Measurements from ENCODE around the gene TRHDE.

The TRHDE gene

GRCh38 chr12:72330784-72331183, 58.6 kb downstream of the TRHDE start:
- Histone ChIP-seq H3K9ac (no peak overlapping the region), H3K4me2 (ENCODE audit: low read length) (no peak overlapping the region), H3K4me1 (no peaks in the 10 kb centered on the region), H3K27me3 (ENCODE audit: control insufficient read depth, insufficient read depth, low read length) (no peaks in the 10 kb centered on the region), H3K4me3 (ENCODE audit: low read depth, low read length) (no peak overlapping the region), H2AFZ (no peak overlapping the region), H3K79me2 (no peaks in the 10 kb centered on the region), H3K9me3 (ENCODE audit: control insufficient read depth, low read length) (no peaks in the 10 kb centered on the region), H3K27ac (no peak overlapping the region), H3K36me3 (ENCODE audit: control insufficient read depth, insufficient read depth, low read length) (no peaks in the 10 kb centered on the region)
- no peak for TF ChIP-seq CTCF (IDR thresholded peaks at IDR 0.05)

GRCh38 chr12:72337382-72337781, 65.2 kb downstream of the TRHDE start:
- H3K4me2 ChIP-seq (ENCODE audit: low read length) = no peak overlapping the region
- no peaks in the 10 kb centered on the region for H3K4me1 ChIP-seq
- TF ChIP-seq CTCF (IDR thresholded peaks at IDR 0.05) = no peak
- no peak overlapping the region for H3K4me3 ChIP-seq (ENCODE audit: low read depth, low read length)
- no peaks in the 10 kb centered on the region for H3K36me3 ChIP-seq (ENCODE audit: control insufficient read depth, insufficient read depth, low read length)
- no peak overlapping the region for H2AFZ ChIP-seq
- no peaks in the 10 kb centered on the region for H3K79me2 ChIP-seq
- H3K27ac ChIP-seq = no peak overlapping the region
- H3K27me3 ChIP-seq (ENCODE audit: control insufficient read depth, insufficient read depth, low read length) = no peaks in the 10 kb centered on the region
- no peak overlapping the region for H3K9ac ChIP-seq
- no peaks in the 10 kb centered on the region for H3K9me3 ChIP-seq (ENCODE audit: control insufficient read depth, low read length)

GRCh38 chr12:72337946-72338345, 65.8 kb downstream of the TRHDE start:
- no peak for TF ChIP-seq CTCF (IDR thresholded peaks at IDR 0.05)
- Histone ChIP-seq H3K4me1 (no peaks in the 10 kb centered on the region), H3K9ac (no peak overlapping the region), H3K27me3 (ENCODE audit: control insufficient read depth, insufficient read depth, low read length) (no peaks in the 10 kb centered on the region), H3K9me3 (ENCODE audit: control insufficient read depth, low read length) (no peaks in the 10 kb centered on the region), H2AFZ (no peak overlapping the region), H3K79me2 (no peaks in the 10 kb centered on the region), H3K36me3 (ENCODE audit: control insufficient read depth, insufficient read depth, low read length) (no peaks in the 10 kb centered on the region), H3K4me2 (ENCODE audit: low read length) (no peak overlapping the region), H3K4me3 (ENCODE audit: low read depth, low read length) (no peak overlapping the region), H3K27ac (no peak overlapping the region)

- Histone ChIP-seq H2AFZ (no peak overlapping the region), H3K27ac (no peak overlapping the region), H3K9ac (no peak overlapping the region), H3K4me3 (ENCODE audit: low read depth, low read length) (no peak overlapping the region), H3K4me1 (no peaks in the 10 kb centered on the region), H3K36me3 (ENCODE audit: control insufficient read depth, insufficient read depth, low read length) (no peaks in the 10 kb centered on the region), H3K9me3 (ENCODE audit: control insufficient read depth, low read length) (no peaks in the 10 kb centered on the region), H3K27me3 (ENCODE audit: control insufficient read depth, insufficient read depth, low read length) (no peaks in the 10 kb centered on the region), H3K4me2 (ENCODE audit: low read length) (no peak overlapping the region), H3K79me2 (no peaks in the 10 kb centered on the region)
- no peak for TF ChIP-seq CTCF (IDR thresholded peaks at IDR 0.05)
Measured at GRCh38 chr12:72338437-72338836, 66.3 kb downstream of the TRHDE start.

- Histone ChIP-seq H2AFZ (no peak overlapping the region), H3K27me3 (ENCODE audit: control insufficient read depth, insufficient read depth, low read length) (no peaks in the 10 kb centered on the region), H3K27ac (no peak overlapping the region), H3K9me3 (ENCODE audit: control insufficient read depth, low read length) (no peaks in the 10 kb centered on the region), H3K9ac (no peak overlapping the region), H3K4me2 (ENCODE audit: low read length) (no peak overlapping the region), H3K4me1 (no peaks in the 10 kb centered on the region), H3K79me2 (no peaks in the 10 kb centered on the region), H3K36me3 (ENCODE audit: control insufficient read depth, insufficient read depth, low read length) (no peaks in the 10 kb centered on the region), H3K4me3 (ENCODE audit: low read depth, low read length) (no peak overlapping the region)
- no peak for TF ChIP-seq CTCF (IDR thresholded peaks at IDR 0.05)
Measured at GRCh38 chr12:72346363-72346944, 74.3 kb downstream of the TRHDE start.
